IPS DF 6.9 (cell line): ENCODE data around the gene ADGRE2.

Experiments used
- DNase-seq: peaks from one replicate; pipeline ENCODE4 v3.0.0-alpha.2; 2013; ENCODE audit warnings: low read depth, low spot score
- H3K27ac ChIP-seq: one replicate; pipeline ENCODE4 v1.5.1; 2013; ENCODE audit warnings: low read length, control low read depth
- H3K27me3 ChIP-seq: 2 replicates; pipeline ENCODE4 v1.6.1; 2013; ENCODE audit warnings: mild to moderate bottlenecking, low read length; ENCODE audit not compliant: control insufficient read depth, insufficient read depth
- H3K36me3 ChIP-seq: 2 replicates; pipeline ENCODE4 v1.6.1; 2013; ENCODE audit warnings: low read length; ENCODE audit not compliant: control insufficient read depth, insufficient read depth
- H3K4me1 ChIP-seq: 2 replicates; pipeline ENCODE4 v1.6.1; 2013; ENCODE audit warnings: low read length; ENCODE audit not compliant: control insufficient read depth, insufficient read depth
- H3K4me3 ChIP-seq: 2 replicates; pipeline ENCODE4 v1.5.1; 2013; ENCODE audit warnings: mild to moderate bottlenecking, low read length
- H3K9me3 ChIP-seq: 2 replicates; pipeline ENCODE4 v1.6.1; 2013; ENCODE audit warnings: low read length, inconsistent platforms; ENCODE audit not compliant: control insufficient read depth, insufficient read depth
- WGBS: extraction: QIAGEN DNeasy Blood & Tissue Kit; methylation state at CpG from one replicate; pipeline ENCODE4 v1.1.7; 2013; ENCODE audit warnings: mixed read lengths, missing lambda C conversion rate; ENCODE audit not compliant: insufficient read length, insufficient coverage; 5-methylcytosine and 5-hydroxymethylcytosine counted together

Gene ADGRE2

DNA sequence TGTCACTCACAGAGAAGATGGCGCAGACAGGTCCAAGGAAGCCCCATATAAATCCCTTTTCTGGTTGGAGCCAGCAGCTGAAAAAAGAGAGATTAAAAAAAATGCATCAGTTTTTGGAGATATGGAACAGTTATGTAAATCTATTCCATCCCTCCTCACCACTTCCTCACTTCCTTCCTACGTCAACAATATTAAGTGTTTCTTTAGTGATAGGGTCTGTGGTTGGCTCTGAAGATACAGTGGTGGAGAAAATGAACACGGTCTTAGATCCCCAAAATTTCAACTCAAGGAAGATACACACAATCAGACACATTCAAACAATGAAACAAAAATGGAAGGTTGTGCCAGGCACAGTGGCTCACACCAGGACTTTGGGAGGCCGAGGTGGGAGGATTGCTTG is 31.5 kb downstream of the ADGRE2 start:
- DNase-seq = no peak
- Histone ChIP-seq H3K27ac (no peak overlapping the region), H3K4me1 (no peaks in the 10 kb centered on the region), H3K4me3 (no peak overlapping the region), H3K9me3 (no peaks in the 10 kb centered on the region), H3K36me3 (no peaks in the 10 kb centered on the region; the same call in 1 of the 2 replicates), H3K27me3 (no peaks in the 10 kb centered on the region)
- no CpG with 5 or more reads among the region's 4 CpGs for WGBS

DNA sequence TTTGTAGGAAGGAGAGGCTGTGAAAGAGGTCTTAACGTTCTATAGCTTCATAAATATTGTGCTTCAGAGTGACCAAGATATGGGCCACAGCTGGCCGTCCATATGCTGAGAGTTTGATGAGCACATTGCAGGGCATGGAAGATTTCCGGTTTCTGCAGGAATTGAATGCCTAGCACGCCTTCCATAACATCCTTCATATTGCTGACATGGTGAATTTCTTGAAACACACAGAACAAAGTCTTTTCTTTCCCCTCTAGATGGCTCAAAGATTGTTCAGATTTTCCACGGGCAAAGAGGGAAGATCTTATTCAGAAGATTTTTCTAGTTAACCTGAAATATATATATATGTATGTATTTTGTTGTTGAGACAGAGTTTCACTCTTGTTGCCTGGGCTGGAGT is 42.4 kb downstream of the ADGRE2 start:
- no peaks in the 10 kb centered on the region for H3K4me1 ChIP-seq

DNA sequence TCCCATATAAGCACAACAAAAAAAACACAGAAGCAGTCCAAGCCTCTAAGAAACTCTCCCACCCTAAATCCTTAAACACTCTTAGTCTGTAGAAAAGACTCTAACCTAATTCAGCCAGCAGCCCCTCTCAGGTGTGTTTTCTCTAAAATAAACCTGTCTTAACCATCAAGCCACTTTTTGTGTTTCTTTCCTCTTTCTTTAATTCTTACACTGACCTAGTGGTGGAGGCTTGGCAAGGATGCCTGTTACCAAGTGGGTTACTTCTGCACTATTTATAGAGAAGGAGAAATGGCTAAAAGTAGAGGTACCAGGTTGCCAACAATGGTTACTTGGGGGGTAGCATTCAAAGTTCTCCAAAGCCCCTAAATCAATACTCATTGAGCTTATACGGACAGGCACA is 44.8 kb downstream of the ADGRE2 start:
- Histone ChIP-seq H3K4me3 (no peak overlapping the region), H3K9me3 (no peaks in the 10 kb centered on the region), H3K36me3 (no peaks in the 10 kb centered on the region), H3K27me3 (no peaks in the 10 kb centered on the region), H3K4me1 (no peaks in the 10 kb centered on the region), H3K27ac (no peak overlapping the region)
- DNase-seq = no peak
- no CpG with 5 or more reads among the region's 1 CpG for WGBS

More for the DNA sequence above, 42.4 kb downstream of the ADGRE2 start:
- no peaks in the 10 kb centered on the region for H3K9me3 ChIP-seq
- no CpG with 5 or more reads among the region's 5 CpGs for WGBS
- no peaks in the 10 kb centered on the region for H3K27me3 ChIP-seq
- no peaks in the 10 kb centered on the region for H3K36me3 ChIP-seq
- no peak overlapping the region for H3K4me3 ChIP-seq
- H3K27ac ChIP-seq = no peak overlapping the region
- DNase-seq = no peak

DNA sequence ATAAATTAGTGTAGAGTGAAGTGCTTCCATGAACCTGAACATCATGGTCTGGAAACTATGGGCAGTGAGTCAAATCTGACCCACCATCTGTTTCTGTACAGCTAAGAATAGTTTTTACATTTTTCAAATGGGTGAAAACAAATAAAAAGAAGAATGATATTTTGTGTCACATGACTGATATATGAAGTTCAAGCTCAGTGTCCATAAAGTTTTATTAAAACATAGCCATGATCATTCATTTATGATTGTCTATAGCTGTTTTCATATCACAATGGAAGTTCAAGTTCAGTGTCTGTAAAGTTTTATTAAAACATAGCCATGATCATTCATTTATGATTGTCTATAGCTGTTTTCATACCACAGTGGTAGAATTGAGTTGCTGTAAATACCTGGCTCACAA is 45.9 kb downstream of the ADGRE2 start:
- Histone ChIP-seq H3K4me1 (no peaks in the 10 kb centered on the region), H3K36me3 (no peaks in the 10 kb centered on the region), H3K27ac (no peak overlapping the region), H3K9me3 (no peaks in the 10 kb centered on the region), H3K27me3 (no peaks in the 10 kb centered on the region), H3K4me3 (no peak overlapping the region)
- DNase-seq = no peak

DNA sequence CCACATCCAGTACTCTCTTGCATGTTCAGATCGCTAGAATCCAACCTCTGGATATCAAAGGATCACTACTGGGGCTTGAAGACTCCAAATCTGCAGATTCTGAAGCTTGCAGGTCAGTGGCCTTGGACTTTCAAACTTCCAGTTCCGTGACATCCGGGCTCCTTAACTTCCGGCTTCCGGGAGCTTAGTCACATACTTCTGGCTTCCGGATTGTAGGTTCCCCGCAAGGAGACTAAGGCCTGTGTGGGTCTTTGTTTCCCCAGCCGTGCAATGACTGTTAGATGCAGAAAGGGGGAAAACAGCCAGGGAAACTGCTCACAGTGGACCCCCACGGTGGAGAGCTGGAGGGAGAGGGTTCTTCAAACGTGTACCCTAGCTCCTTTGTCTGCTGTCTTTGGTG is 47.2 kb downstream of the ADGRE2 start:
- no peak for DNase-seq
- Histone ChIP-seq H3K4me3 (no peak overlapping the region), H3K36me3 (no peaks in the 10 kb centered on the region), H3K27ac (no peak overlapping the region), H3K4me1 (no peaks in the 10 kb centered on the region), H3K27me3 (no peaks in the 10 kb centered on the region), H3K9me3 (no peaks in the 10 kb centered on the region)
- no CpG with 5 or more reads among the region's 10 CpGs for WGBS

DNA sequence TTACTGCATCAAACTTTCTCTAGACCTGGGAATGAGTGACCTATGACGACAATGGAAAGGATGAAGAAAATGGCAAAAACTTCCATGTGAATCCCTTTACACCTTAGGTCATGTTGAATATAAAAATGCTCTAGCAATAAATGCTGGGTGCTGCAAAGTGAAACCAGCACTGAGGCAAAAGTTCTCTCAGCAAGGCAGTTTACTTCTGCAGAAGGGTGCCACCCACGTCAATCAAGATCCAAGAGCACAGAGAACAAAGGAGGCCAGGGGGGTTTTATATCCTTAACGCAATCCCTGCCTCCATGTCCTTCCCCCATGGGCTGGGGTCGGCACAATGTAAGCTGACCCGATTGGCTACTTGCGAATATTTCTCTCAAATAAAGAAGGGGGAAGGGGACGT is 49.8 kb downstream of the ADGRE2 start:
- WGBS = 100% methylated on average over 1 of the region's 7 CpGs
- no peak overlapping the region for H3K27ac ChIP-seq
- H3K36me3 ChIP-seq = no peaks in the 10 kb centered on the region
- DNase-seq = no peak
- H3K9me3 ChIP-seq = peaks cover 5% of the 10 kb centered on the region
- no peak overlapping the region for H3K4me3 ChIP-seq
- H3K4me1 ChIP-seq = no peaks in the 10 kb centered on the region
- no peaks in the 10 kb centered on the region for H3K27me3 ChIP-seq

DNA sequence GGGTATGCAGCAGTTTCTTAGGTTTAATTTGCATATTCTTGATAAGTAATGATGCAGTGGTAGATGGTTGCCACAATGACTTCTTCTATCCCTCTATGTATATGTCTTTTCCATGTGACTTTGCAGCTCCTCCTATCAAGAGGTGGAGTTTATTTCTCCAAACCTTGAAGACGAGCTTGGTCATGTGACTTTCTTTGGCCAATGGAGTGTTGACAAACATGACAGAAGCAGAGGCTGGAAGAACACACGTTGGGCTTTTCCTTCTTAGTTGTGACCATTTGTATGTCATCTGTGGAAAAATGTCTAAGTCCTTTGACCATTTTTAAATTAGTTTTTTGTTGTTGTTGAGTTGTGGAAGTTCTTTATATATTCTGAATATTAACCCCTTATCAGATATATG is 56.2 kb downstream of the ADGRE2 start:
- H3K27ac ChIP-seq = no peak overlapping the region
- no peaks in the 10 kb centered on the region for H3K27me3 ChIP-seq
- no peak for DNase-seq
- H3K36me3 ChIP-seq = peaks cover 11% of the 10 kb centered on the region
- no peak overlapping the region for H3K4me3 ChIP-seq
- peaks cover 16% of the 10 kb centered on the region for H3K9me3 ChIP-seq
- no CpG with 5 or more reads among the region's 2 CpGs for WGBS
- H3K4me1 ChIP-seq = no peaks in the 10 kb centered on the region

DNA sequence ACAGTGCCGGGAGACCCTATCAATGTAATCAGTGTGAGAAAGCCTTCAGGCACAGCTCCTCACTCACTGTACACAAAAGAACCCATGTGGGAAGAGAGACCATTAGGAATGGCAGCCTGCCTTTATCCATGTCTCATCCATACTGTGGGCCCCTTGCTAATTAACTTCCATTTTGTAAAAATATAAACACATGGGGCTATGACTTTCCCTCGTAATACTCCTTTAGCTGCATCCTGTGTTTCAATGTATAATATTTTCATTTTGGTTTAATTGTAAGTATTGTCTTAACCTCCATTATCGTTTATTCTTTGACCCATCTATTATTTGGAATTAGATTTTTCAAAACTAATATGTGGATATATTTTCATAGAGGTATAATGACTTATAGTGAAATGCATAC is 59.2 kb downstream of the ADGRE2 start:
- WGBS = no CpG with 5 or more reads among the region's 3 CpGs
- DNase-seq = no peak
- H3K4me1 ChIP-seq = no peaks in the 10 kb centered on the region
- no peaks in the 10 kb centered on the region for H3K27me3 ChIP-seq
- H3K36me3 ChIP-seq = peaks cover 17% of the 10 kb centered on the region
- no peak overlapping the region for H3K4me3 ChIP-seq
- no peak overlapping the region for H3K27ac ChIP-seq
- H3K9me3 ChIP-seq = peaks cover 17% of the 10 kb centered on the region

DNA sequence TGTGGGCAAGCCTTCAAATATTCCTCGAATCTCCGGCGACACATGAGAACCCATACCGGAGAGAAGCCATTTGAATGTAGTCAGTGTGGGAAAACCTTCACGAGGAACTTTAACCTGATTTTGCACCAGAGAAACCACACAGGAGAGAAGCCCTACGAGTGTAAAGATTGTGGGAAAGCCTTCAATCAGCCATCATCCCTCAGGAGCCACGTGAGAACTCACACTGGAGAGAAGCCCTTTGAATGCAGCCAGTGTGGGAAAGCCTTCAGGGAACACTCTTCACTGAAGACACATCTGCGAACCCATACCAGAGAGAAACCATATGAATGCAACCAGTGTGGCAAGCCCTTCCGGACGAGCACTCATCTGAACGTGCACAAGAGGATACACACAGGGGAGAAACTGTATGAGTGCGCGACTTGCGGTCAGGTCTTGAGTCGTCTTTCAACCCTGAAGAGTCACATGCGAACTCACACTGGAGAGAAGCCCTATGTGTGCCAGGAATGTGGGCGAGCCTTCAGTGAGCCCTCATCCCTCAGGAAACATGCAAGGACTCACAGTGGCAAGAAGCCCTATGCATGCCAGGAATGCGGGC is 59.7 kb downstream of the ADGRE2 start:
- Histone ChIP-seq H3K27ac (no peak overlapping the region), H3K4me3 (no peak overlapping the region), H3K4me1 (no peaks in the 10 kb centered on the region), H3K27me3 (no peaks in the 10 kb centered on the region), H3K9me3 (peaks cover 15% of the 10 kb centered on the region), H3K36me3 (peaks cover 17% of the 10 kb centered on the region)
- no peak for DNase-seq
- no CpG with 5 or more reads among the region's 18 CpGs for WGBS

DNA sequence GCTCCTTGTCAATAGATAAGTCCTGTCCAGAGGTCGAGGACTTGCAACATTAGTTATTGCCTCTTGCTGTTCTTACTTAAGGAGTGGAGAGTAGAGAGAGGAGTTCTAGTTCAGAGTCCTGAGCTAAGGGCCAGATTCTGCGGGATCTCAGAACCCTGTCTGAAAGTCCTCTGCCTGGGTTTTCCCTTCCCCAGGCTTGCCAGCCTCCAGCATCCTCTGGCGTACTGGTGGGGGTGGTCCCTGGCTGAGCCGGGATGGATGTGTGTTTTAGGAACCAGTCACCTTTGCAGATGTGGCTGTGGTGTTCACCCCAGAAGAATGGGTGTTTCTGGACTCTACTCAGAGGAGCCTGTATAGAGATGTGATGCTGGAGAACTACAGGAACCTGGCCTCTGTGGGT is 62.5 kb downstream of the ADGRE2 start:
- Histone ChIP-seq H3K9me3 (peaks cover 13% of the 10 kb centered on the region), H3K36me3 (peaks cover 17% of the 10 kb centered on the region), H3K27me3 (no peaks in the 10 kb centered on the region), H3K4me1 (no peaks in the 10 kb centered on the region), H3K4me3 (no peak overlapping the region), H3K27ac (no peak overlapping the region)
- WGBS = no CpG with 5 or more reads among the region's 4 CpGs
- no peak for DNase-seq

DNA sequence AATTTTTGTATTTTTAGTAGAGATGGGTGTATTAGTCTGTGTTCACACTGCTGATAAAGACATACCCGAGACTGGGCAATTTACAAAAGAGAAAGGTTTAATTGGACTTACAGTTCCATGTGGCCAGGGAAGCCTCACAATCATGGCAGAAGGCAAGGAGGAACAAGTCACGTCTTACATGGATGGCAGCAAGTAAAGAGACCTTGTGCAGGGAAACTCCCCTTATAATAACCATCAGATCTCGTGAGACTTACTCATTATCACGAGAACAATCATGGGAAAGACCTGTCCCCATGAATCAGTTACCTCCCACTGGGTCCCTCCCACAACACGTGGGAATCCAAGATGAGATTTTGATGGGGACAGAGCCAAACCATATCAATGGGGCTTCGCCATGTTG is 73.9 kb downstream of the ADGRE2 start:
- WGBS = no CpG with 5 or more reads among the region's 6 CpGs
- Histone ChIP-seq H3K4me3 (no peak overlapping the region), H3K27me3 (no peaks in the 10 kb centered on the region), H3K36me3 (peaks cover 9% of the 10 kb centered on the region), H3K9me3 (no peaks in the 10 kb centered on the region), H3K27ac (no peak overlapping the region), H3K4me1 (no peaks in the 10 kb centered on the region)
- DNase-seq = no peak
